Measurements from ENCODE around the gene ZCCHC9.
"Not testable (repeated sequence)": the region's sequence is repeated elsewhere in the genome, so short reads cannot be mapped to it uniquely, and the experiment has no call there.

Gene ZCCHC9

GRCh38 chr5:81305785-81306184 is 4.4 kb downstream of the ZCCHC9 start:
- DNase-seq (ENCODE audit: low spot score), result no peak

GRCh38 chr5:81308836-81309235 is 7.4 kb downstream of the ZCCHC9 start:
- DNase-seq (ENCODE audit: low spot score), result no peak

DNA sequence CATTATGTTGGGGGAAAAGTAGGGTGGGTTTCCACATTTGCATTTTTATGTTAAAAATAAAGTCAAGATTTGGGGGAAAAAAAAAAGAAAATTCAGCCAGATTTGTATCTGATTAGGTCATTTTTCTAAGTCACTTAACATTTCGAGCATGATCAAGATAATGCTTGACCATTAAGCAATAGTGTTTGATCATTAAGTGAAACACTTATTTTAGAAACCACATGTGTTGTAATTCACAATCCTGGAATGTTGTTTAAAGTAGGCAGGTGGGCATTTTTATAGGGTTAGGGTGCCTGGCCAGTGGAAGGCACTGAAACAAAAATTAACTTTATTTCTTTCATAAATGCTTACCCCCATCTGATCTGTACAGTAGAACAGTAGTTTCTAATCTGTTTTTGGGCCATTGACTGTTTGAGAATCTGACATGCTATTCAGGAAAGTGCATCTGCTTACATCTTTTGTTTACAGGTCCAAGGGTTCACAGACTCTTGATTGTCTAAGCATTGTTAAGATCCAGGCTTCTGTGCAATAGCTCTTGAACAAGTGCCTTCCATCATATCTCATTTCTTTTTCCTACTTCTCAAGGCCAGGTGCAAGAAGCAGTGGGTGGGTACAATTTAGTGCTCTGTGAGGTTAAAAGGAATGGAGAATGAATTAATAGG is 9.1 kb downstream of the ZCCHC9 start:
- DNase-seq (ENCODE audit: low spot score), result no peak

DNA sequence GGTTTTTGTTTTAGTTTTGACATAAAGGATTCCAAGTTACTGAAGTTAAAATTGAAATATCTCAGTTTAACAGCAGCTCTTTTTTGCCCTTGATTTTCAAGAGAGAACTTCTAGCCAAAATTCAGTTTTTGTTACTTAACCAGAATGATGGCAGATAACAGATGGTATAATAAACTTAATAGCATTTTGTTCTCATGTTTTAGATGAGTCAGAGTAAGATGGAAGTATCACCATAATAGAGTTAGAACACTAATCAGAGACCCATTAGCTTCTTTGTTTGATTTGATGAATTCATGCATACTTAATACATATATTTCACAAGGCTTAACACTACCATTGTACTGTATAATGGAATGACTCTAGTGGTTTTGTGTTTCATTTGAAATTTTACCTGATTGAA is 11.9 kb downstream of the ZCCHC9 start:
- no peak for DNase-seq (ENCODE audit: low spot score)

GRCh38 chr5:81313686-81314085 is 12.3 kb downstream of the ZCCHC9 start:
- no peak for DNase-seq (ENCODE audit: low spot score)

- DNase-seq (ENCODE audit: low spot score), result no peak
Observed at GRCh38 chr5:81314581-81314980, 13.2 kb downstream of the ZCCHC9 start.

DNA sequence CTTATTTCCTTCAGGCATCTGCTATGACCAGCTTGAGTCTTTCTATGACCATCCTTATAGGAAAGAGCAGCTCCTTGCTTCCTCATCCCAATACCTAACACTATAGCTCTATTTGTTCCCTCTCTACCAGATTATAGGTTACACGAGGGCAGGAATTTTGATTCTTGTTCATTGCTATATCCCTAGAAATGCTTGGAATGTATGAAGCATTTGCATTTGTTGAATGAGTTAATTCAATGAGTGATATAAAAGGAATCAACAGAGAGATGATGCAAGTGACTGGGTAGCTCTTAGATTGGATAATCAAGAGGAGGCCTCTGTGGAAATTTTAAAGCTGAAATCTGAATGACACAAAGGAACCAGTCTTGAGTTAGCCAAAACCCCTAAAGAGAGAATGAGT is 13.9 kb downstream of the ZCCHC9 start:
- DNase-seq (ENCODE audit: low spot score), result no peak

- DNase-seq (ENCODE audit: low spot score), result no peak
Observed at GRCh38 chr5:81315830-81316229, 14.4 kb downstream of the ZCCHC9 start.

DNA sequence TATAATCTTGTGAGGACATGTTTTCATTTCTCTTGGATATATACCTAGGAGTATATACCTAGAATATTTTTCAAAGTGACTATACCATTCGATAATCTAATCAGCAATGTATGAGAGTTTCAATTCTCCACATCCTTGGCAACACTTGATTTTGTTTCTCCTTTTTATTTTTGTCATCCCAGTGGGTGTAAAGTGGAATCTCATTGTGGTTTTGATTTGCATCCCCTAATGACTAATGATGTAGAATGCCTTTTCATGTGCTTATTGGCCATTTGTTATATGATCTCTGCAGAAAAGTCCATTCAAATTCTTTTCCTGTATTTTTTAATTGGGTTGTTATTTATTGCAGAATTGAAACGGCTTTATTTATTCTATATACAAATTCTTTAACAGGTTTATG is 15.2 kb downstream of the ZCCHC9 start:
- DNase-seq (ENCODE audit: low spot score), result no peak

- DNase-seq (ENCODE audit: low spot score), result no peak
Observed at GRCh38 chr5:81317536-81317935, 16.1 kb downstream of the ZCCHC9 start.

DNA sequence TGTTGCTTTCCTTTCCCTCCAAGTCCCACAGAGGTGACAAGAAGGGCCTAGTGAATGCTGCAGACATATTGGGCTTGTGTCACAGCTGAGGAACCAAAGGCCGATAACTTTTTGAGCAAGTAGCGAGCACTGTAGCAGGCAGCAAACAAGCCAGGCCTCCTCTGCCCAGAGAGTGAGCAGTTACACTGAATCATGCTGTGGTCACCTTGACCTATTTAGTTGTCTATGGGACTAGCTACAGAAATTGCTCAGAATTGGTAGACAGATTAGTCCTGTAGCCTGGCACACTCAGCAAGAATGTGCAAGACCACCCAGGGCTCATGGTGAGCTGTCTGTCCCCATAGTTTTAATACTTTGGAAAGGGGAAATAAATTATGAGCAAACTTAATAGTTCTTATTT is 25.2 kb downstream of the ZCCHC9 start:
- DNase-seq (ENCODE audit: low spot score), result no peak

DNA sequence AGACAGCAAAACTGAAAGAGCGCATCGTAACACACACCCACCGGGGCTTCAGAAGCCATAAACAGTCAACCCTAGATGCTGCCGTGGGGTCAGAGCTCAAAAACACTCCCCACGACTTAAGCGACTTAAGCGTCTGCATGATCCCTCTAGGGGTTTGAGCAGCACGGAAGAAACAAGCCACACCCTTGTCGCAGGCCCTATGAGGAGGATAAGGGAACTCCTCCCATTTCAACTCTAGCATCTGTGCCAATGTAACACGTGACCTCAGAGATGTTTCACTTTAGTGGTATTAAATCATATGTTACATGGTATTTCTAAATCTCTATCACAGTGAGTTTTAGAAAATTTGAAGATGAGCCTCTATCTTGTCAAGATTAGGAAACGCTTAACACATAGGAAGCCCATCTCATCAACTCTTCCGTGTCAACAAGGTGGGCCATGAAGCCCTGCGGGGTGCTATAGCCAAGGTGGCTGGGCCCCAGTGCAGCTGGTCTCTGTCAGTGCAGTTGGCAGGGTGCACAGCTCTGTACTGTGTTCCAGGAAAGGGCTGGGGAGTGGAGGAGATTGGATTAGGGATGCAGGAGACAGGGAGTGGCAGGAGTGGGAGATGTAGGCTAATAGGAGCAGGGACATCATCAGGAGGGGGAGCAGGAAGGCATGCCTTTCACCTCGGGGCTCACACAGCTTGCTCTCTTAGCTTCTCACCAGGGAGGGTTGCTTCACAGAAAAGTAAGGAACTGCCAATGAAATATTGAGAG is 33.1 kb downstream of the ZCCHC9 start:
- DNase-seq (ENCODE audit: low spot score), result no peak

GRCh38 chr5:81335946-81336345 is 34.6 kb downstream of the ZCCHC9 start:
- no peak for DNase-seq (ENCODE audit: low spot score)

GRCh38 chr5:81336556-81336955 is 35.2 kb downstream of the ZCCHC9 start:
- no peak for DNase-seq (ENCODE audit: low spot score)

DNA sequence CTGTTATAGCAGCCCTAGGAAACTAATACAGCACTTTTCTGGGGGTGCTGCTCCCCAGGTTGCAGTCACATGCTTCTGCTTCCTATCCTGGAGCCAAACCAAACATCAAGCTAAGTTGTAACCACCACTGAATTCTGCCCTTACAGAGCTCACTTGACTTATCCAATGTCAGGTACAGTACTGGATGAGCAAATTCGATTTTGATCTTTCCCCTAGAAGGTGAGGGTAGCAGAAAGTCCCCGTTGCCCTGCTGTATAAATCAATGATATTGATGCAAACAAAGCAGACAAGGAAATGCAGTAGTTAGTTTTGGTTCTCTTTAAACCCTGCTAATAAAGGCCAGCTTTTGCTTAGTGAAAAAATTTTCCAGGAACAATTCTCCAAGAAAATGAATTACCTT is 36.4 kb downstream of the ZCCHC9 start:
- no peak for DNase-seq (ENCODE audit: low spot score)

- DNase-seq (ENCODE audit: low spot score), result not testable (repeated sequence)
Observed at GRCh38 chr5:81338213-81338612, 36.8 kb downstream of the ZCCHC9 start.

GRCh38 chr5:81344736-81345135 is 43.3 kb downstream of the ZCCHC9 start:
- no peak for DNase-seq (ENCODE audit: low spot score)

DNA sequence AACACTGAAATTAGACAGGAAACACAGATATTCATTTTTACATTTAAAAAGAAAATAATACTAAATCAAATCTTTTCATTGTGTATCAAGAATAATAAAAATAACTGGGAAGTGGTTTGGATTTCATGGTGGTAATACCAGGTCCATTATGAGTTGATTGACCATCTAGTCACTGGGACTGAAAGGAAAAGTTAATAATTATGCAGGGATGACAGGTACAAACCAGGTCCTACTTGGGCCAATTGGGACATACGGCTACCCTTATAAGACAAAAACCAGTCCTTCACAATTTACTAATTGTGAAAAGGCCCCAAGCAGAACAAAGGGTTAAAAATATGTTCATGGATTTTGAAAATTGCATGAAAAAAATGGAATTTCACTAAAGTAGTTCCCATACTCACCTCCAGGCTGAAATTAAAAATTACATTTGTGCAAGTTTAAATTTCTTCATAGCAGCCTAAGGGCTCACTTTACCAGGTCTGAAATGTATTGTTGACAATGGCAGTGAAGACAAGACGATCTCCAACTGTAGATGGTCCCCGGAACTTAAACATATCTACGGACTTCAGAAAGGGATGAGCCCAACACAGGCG is 44.1 kb downstream of the ZCCHC9 start:
- DNase-seq (ENCODE audit: low spot score), result no peak

- no peak for DNase-seq (ENCODE audit: low spot score)
Observed at GRCh38 chr5:81349161-81349560, 47.8 kb downstream of the ZCCHC9 start.

DNA sequence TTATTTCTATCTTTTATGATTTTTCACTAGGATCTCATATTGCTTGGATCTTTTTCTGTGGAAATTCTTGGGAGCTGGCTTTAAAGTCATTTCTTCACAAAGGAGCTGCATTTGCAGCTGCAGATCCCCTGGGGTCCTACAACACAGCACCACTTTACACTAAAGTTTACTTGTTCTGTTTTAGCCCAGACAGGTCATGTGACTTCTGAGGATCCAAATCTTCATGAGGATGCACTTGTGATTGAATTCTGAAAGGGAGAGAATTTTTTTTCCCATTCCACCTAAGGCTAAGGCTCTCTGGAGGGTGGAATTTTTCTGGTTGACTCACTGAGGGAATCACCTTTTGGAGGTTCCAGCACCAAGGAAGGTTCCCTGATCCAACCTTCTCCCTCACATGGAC is 49.1 kb downstream of the ZCCHC9 start:
- DNase-seq (ENCODE audit: low spot score), result no peak

DNA sequence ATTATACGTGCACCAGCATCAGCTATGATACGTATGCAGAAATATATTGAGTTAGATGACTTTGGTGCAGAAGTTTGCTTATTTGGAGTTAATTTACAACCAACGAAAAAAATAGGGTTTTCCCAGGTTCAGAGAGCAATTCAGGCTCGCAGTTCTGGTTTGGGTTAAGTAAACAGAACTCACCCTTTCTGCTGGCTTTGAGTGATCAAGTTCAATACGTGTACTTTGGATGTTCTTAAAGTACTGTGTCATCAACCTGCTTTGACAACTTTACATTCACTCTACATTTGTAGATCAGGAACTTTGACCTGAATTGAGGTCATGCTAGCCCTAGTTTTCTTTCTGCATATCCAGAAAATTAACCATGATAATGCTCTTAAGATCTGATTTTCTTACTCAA is 51.8 kb downstream of the ZCCHC9 start:
- no peak for DNase-seq (ENCODE audit: low spot score)

DNA sequence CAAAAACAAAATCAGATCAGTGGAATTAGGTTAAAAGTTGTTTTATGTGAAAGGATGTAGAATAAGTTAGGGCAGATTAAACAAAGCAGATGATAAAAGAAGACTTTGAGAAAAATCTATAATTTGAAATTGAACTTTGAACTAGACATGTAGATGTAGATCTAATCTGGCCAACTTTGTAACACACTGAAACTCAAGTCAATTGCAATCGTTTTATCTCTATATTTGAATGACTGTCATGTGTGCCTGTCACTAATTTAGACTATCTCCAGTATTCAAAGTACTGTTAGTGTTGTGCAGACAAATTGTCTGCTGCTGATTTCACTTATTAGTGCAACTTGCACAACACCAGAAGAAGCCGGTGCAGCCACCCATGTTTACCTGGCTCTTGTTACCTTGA is 52.7 kb downstream of the ZCCHC9 start:
- DNase-seq (ENCODE audit: low spot score), result no peak
